PC-3 (cell line): ENCODE data around the gene FAM163A. TPM values are rescaled to one million over a fixed set of nuclear protein-coding genes. Genes with fewer than 3 reads are reported as not detected.

ENCODE experiments used
- ATAC-seq: fragments of 200-7000 bp; cut with Tn5 transposase; 2 replicates; pipeline ENCODE4 v1.9.1; 2020; ENCODE audit warnings: mild to moderate bottlenecking, moderate library complexity
- BruUV-seq: library from RNA; stranded (reverse); fragments of 400-500 nt; replicated peaks from 2 replicates; lab custom pipeline; 2021; lab: Mats Ljungman, UMichigan
- CTCF ChIA-PET: fragments of 300-600 bp; sonication (Branson Sonifier 250); formaldehyde crosslinking; loops from one replicate; lab custom pipeline; 2022; ENCODE audit warnings: antibody characterized with exemption; lab: Charles Lee
- POLR2A ChIA-PET: fragments of 300-600 bp; sonication (Branson Sonifier 250); formaldehyde crosslinking; loops from one replicate; lab custom pipeline; 2022; ENCODE audit warnings: antibody characterized with exemption; ENCODE audit not compliant: unreplicated experiment; lab: Charles Lee
- DNase-seq: peaks from one replicate; pipeline ENCODE4 v3.0.0-alpha.2; 2015
- H2AFZ ChIP-seq: fragments of 300-600 bp; sonication (generic); 2 replicates; pipeline ENCODE4 v1.6.0; 2016; ENCODE audit warnings: antibody characterized with exemption, low read length
- H3F3A ChIP-seq: fragments of 300-600 bp; sonication (generic); one replicate; pipeline ENCODE4 v1.6.0; 2017; ENCODE audit warnings: antibody characterized with exemption, low read length, control low read depth, mild to moderate bottlenecking; ENCODE audit not compliant: unreplicated experiment
- H3K27ac ChIP-seq: fragments of 300-600 bp; sonication (generic); 2 replicates; pipeline ENCODE4 v1.5.1; 2016; ENCODE audit warnings: mild to moderate bottlenecking, low read length
- H3K27me3 ChIP-seq: fragments of 300-600 bp; sonication (generic); 2 replicates; pipeline ENCODE4 v1.6.1; 2016; ENCODE audit warnings: low read length, mixed read lengths
- H3K36me3 ChIP-seq: fragments of 300-600 bp; sonication (generic); 2 replicates; pipeline ENCODE4 v1.6.1; 2016; ENCODE audit warnings: low read depth, mixed run types, low read length, mixed read lengths
- H3K4me1 ChIP-seq: fragments of 300-600 bp; sonication (generic); 2 replicates; pipeline ENCODE4 v1.5.1; 2016; ENCODE audit warnings: low read length; ENCODE audit not compliant: insufficient read depth
- H3K4me2 ChIP-seq: fragments of 300-600 bp; sonication (generic); 2 replicates; pipeline ENCODE4 v1.6.0; 2016; ENCODE audit warnings: low read length
- H3K4me3 ChIP-seq: fragments of 300-600 bp; sonication (generic); 2 replicates; pipeline ENCODE4 v1.5.1; 2016; ENCODE audit warnings: mild to moderate bottlenecking, low read length, mixed read lengths
- H3K79me2 ChIP-seq: fragments of 300-600 bp; sonication (generic); 2 replicates; pipeline ENCODE4 v1.6.1; 2017; ENCODE audit warnings: low read length, mixed read lengths
- H3K9ac ChIP-seq: fragments of 300-600 bp; sonication (generic); 2 replicates; pipeline ENCODE4 v1.6.0; 2016; ENCODE audit warnings: mild to moderate bottlenecking, low read length
- H3K9me2 ChIP-seq: fragments of 300-600 bp; sonication (generic); replicated peaks from 2 replicates; pipeline ENCODE4 v1.6.1; 2016; ENCODE audit warnings: mixed run types, low read length, mixed read lengths
- H3K9me3 ChIP-seq: fragments of 300-600 bp; sonication (generic); 2 replicates; pipeline ENCODE4 v1.6.1; 2016; ENCODE audit warnings: low read length, mixed read lengths
- H4K20me1 ChIP-seq: fragments of 300-600 bp; sonication (generic); 2 replicates; pipeline ENCODE4 v1.6.1; 2016; ENCODE audit warnings: low read length, mixed read lengths
- EZH2 ChIP-seq: fragments of 300-600 bp; sonication (generic); IDR thresholded peaks from one replicate; pipeline ENCODE4 v1.6.1; 2017; ENCODE audit warnings: antibody characterized with exemption, mild to moderate bottlenecking, low read length; ENCODE audit not compliant: unreplicated experiment
- EZH2phosphoT487 ChIP-seq: fragments of 300-600 bp; sonication (generic); IDR thresholded peaks from 2 replicates; pipeline ENCODE4 v1.6.1; 2018; ENCODE audit warnings: mild to moderate bottlenecking, antibody characterized with exemption, low read length, borderline replicate concordance
- intact Hi-C: fragments of 100-400 bp; cut with micrococcal nuclease; formaldehyde crosslinking; loops from 2 replicates; pipeline ENCODE4 v1.9.0; 2023
- total RNA-seq: library from RNA; depleted of rRNA; stranded (reverse); fragments of >200 nt; gene quantifications from 2 replicates; pipeline ENCODE4 v1.2.3, GENCODE V29; 2014
- TF ChIP-seq, protein P1 (sequence below): fragments of 300-600 bp; sonication (generic); conservative IDR thresholded peaks from 2 replicates; pipeline ENCODE4 v1.5.1; 2017; ENCODE audit warnings: antibody characterized with exemption, low read depth, mild to moderate bottlenecking, low read length

FAM163A gene
- total RNA-seq, 1 experiment from 2014 or later, result not detected

GRCh38 chr1:179812501-179813292 lies 69.6 kb downstream of the FAM163A start:
- no peak overlapping the region for H2AFZ ChIP-seq
- H3K4me2 ChIP-seq, result no peak overlapping the region
- no peaks in the 10 kb centered on the region for H3F3A ChIP-seq
- POLR2A ChIA-PET, result no interaction called here
- no peak overlapping the region for H3K4me3 ChIP-seq
- TF ChIP-seq EZH2, result no peak
- TF ChIP-seq EZH2phosphoT487, result no peak
- TF ChIP-seq, protein P1, sequence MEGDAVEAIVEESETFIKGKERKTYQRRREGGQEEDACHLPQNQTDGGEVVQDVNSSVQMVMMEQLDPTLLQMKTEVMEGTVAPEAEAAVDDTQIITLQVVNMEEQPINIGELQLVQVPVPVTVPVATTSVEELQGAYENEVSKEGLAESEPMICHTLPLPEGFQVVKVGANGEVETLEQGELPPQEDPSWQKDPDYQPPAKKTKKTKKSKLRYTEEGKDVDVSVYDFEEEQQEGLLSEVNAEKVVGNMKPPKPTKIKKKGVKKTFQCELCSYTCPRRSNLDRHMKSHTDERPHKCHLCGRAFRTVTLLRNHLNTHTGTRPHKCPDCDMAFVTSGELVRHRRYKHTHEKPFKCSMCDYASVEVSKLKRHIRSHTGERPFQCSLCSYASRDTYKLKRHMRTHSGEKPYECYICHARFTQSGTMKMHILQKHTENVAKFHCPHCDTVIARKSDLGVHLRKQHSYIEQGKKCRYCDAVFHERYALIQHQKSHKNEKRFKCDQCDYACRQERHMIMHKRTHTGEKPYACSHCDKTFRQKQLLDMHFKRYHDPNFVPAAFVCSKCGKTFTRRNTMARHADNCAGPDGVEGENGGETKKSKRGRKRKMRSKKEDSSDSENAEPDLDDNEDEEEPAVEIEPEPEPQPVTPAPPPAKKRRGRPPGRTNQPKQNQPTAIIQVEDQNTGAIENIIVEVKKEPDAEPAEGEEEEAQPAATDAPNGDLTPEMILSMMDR, result no peak
- ATAC-seq, result no peak
- BruUV-seq, result no TSS peak
- no peaks in the 10 kb centered on the region for H3K79me2 ChIP-seq
- no peaks in the 10 kb centered on the region for H3K36me3 ChIP-seq
- H3K9ac ChIP-seq, result no peak overlapping the region
- CTCF ChIA-PET, result interaction anchor here (0.5 kb wide), 1 partner anchor 41 kb away, joined by 3 read pairs; no protein-coding TSS in a partner anchor
- no peaks in the 10 kb centered on the region for H4K20me1 ChIP-seq
- DNase-seq, result no peak
- H3K9me2 ChIP-seq, result no peaks in the 10 kb centered on the region
- no peak overlapping the region for H3K27ac ChIP-seq
- peaks cover 11% of the 10 kb centered on the region; the same call in 1 of the 2 replicates for H3K4me1 ChIP-seq
- H3K27me3 ChIP-seq, result peaks cover 17% of the 10 kb centered on the region
- intact Hi-C loops, result no loop called here
- no peaks in the 10 kb centered on the region for H3K9me3 ChIP-seq

GRCh38 chr1:179813626-179814545 lies 70.8 kb downstream of the FAM163A start:
- Histone ChIP-seq H3K9me2 (no peaks in the 10 kb centered on the region), H3K27ac (no peak overlapping the region), H2AFZ (peak overlapping the region; percentile 86), H3K79me2 (no peaks in the 10 kb centered on the region), H3F3A (no peaks in the 10 kb centered on the region), H3K4me2 (peak overlapping the region; percentile 96), H3K4me1 (peaks cover 11% of the 10 kb centered on the region; the same call in 1 of the 2 replicates), H4K20me1 (no peaks in the 10 kb centered on the region), H3K27me3 (peaks cover 17% of the 10 kb centered on the region), H3K9ac (no peak overlapping the region), H3K4me3 (peak overlapping the region; percentile 67; the same call in 1 of the 2 replicates), H3K9me3 (no peaks in the 10 kb centered on the region), H3K36me3 (no peaks in the 10 kb centered on the region)
- DNase-seq (no peak), ATAC-seq (no peak)
- TF ChIP-seq, protein P1, result no peak
- TF ChIP-seq EZH2 (no peak), EZH2phosphoT487 (no peak)
- CTCF ChIA-PET, result interaction anchor here (0.5 to 1.6 kb wide), 6 partner anchors 7 to 107 kb away, joined by 4 to 45 read pairs (median 5); no protein-coding TSS in a partner anchor
- POLR2A ChIA-PET, result interaction anchor here (0.5 to 0.6 kb wide), 4 partner anchors 15 to 530 kb away, joined by 3 to 10 read pairs (median 6); no protein-coding TSS in a partner anchor
- intact Hi-C loops, result loop anchor here (1.0 kb wide), 1 partner anchor 108 kb away; no protein-coding TSS in a partner anchor
- no TSS peak for BruUV-seq
